K562 (cell line): ENCODE results near the gene RRBP1. TPM values are rescaled to one million over a fixed set of nuclear protein-coding genes. Genes with fewer than 3 reads are reported as not detected.

Experiments used
- ATAC-seq: fragments of 200-7000 bp; cut with Tn5 transposase; 3 replicates; pipeline ENCODE4 v1.9.1; 2020; ENCODE audit warnings: moderate library complexity
- BruUV-seq: library from RNA; stranded (reverse); fragments of 400-500 nt; replicated peaks from 2 replicates; lab custom pipeline; 2021; lab: Mats Ljungman, UMichigan
- CTCF ChIA-PET: fragments of 300-600 bp; formaldehyde crosslinking; extraction: SDS; loops from one replicate; lab custom pipeline; 2021; ENCODE audit warnings: low intra/inter-chr PET ratio; lab: Yijun Ruan, JAX
- POLR2A ChIA-PET: fragments of 300-600, 350-650 bp; sonication (Branson Sonifier 250); formaldehyde crosslinking; extraction: SDS; loops from one replicate; lab custom pipeline; 2021; ENCODE audit warnings: antibody characterized with exemption, inconsistent platforms; lab: Yijun Ruan, JAX
- DNase-seq, 4 experiments: peaks; one replicate each; pipeline versions ENCODE4 v3.0.0 to v3.0.0-alpha.2; 2011 to 2018; ENCODE audit warnings: low spot score in 3 of 4, mixed read lengths in 3 of 4; ENCODE audit errors: extremely low read depth in 1 of 4
- FAIRE-seq: peaks from 2 replicates; lab custom pipeline; 2011; peaks lifted over from hg19 to GRCh38; lab: Jason Lieb, UNC
- H2AFZ ChIP-seq: 2 replicates; pipeline ENCODE4 v1.6.0; 2011; ENCODE audit warnings: low read depth, low read length, control low read depth, inconsistent platforms
- H3K27ac ChIP-seq: fragments of 200-600 bp; 3 replicates; pipeline ENCODE4 v1.8.0; 2011; ENCODE audit warnings: low read depth, mild to moderate bottlenecking, control low read depth, inconsistent platforms, low read length, moderate library complexity, mixed read lengths; ENCODE audit errors: extremely low read depth
- H3K27me3 ChIP-seq, 2 experiments: fragments of 300-600 bp in 1 of 2; 2 replicates in 1 of 2; 3 replicates in 1 of 2; pipeline versions ENCODE4 v1.6.0 to v1.8.0; 2011; ENCODE audit warnings: inconsistent platforms in 2 of 2, low read length in 2 of 2, mild to moderate bottlenecking in 1 of 2, mixed read lengths in 1 of 2, moderate library complexity in 1 of 2; ENCODE audit not compliant: control insufficient read depth in 2 of 2, insufficient read depth in 2 of 2
- H3K36me3 ChIP-seq: fragments of 300-600 bp; 3 replicates; pipeline ENCODE4 v1.8.0; 2011; ENCODE audit warnings: mild to moderate bottlenecking, low read length, inconsistent platforms; ENCODE audit not compliant: control insufficient read depth, insufficient read depth
- H3K4me1 ChIP-seq, 2 experiments: fragments of 200-600 bp in 1 of 2; replicated peaks in 1 of 2; 2 replicates in 1 of 2; 3 replicates in 1 of 2; pipeline versions ENCODE4 v1.5.1 to v1.8.0; 2011; ENCODE audit warnings: inconsistent platforms in 2 of 2, low read length in 2 of 2, mild to moderate bottlenecking in 1 of 2, mixed read lengths in 1 of 2, moderate library complexity in 1 of 2; ENCODE audit not compliant: control insufficient read depth in 2 of 2, insufficient read depth in 2 of 2
- H3K4me2 ChIP-seq: 2 replicates; pipeline ENCODE4 v1.6.1; 2011; ENCODE audit warnings: low read length, control low read depth, inconsistent platforms, mixed read lengths; ENCODE audit not compliant: insufficient read depth
- H3K4me3 ChIP-seq: fragments of 200-600 bp; sonication (generic), shearing (Covaris generic); 2 replicates; pipeline ENCODE4 v1.5.1; 2016; ENCODE audit warnings: control low read depth, inconsistent platforms
- H3K79me2 ChIP-seq: fragments of 200-600 bp; 3 replicates; pipeline ENCODE4 v1.8.0; 2011; ENCODE audit warnings: low read length, inconsistent platforms; ENCODE audit not compliant: control insufficient read depth, insufficient read depth
- H3K9ac ChIP-seq, 2 experiments: 2 replicates each; pipeline versions ENCODE4 v1.6.0 to v1.6.1; 2011; ENCODE audit warnings: low read depth in 2 of 2, low read length in 2 of 2, control low read depth in 1 of 2, inconsistent platforms in 1 of 2, mild to moderate bottlenecking in 1 of 2, mixed read lengths in 1 of 2; ENCODE audit not compliant: insufficient read depth in 1 of 2
- H3K9me1 ChIP-seq: one replicate; pipeline ENCODE4 v1.6.0; 2011; ENCODE audit warnings: inconsistent platforms, mild to moderate bottlenecking, low read length, moderate library complexity; ENCODE audit not compliant: control insufficient read depth, insufficient read depth
- H3K9me3 ChIP-seq: replicated peaks from 2 replicates; pipeline ENCODE4 v1.5.1; 2011; ENCODE audit warnings: low read depth, low read length, inconsistent platforms; ENCODE audit not compliant: control insufficient read depth, insufficient read depth
- H4K20me1 ChIP-seq: replicated peaks from 2 replicates; pipeline ENCODE4 v1.6.1; 2011; ENCODE audit warnings: low read length, inconsistent platforms, mixed read lengths; ENCODE audit not compliant: control insufficient read depth, insufficient read depth
- CCAR2 ChIP-seq: fragments of 200-400 bp; formaldehyde crosslinking; IDR thresholded peaks from 2 replicates; pipeline ENCODE4 v1.6.1; 2017; ENCODE audit warnings: mild to moderate bottlenecking, low read depth, low read length
- E2F1 ChIP-seq: sonication (generic); formaldehyde crosslinking; IDR thresholded peaks from 2 replicates; pipeline ENCODE4 v1.8.1; 2023; ENCODE audit warnings: mild to moderate bottlenecking, missing genetic modification reagents, moderate library complexity
- HNRNPL ChIP-seq: fragments of 200-400 bp; formaldehyde crosslinking; IDR thresholded peaks from 2 replicates; pipeline ENCODE4 v1.6.1; 2017; ENCODE audit warnings: low read depth, mild to moderate bottlenecking, low read length
- HSF4 ChIP-seq: fragments of 250-450 bp; sonication (Bioruptor Pico); IDR thresholded peaks from 2 replicates; pipeline ENCODE4 v2.1.2; 2022; ENCODE audit warnings: mild to moderate bottlenecking, moderate library complexity, borderline replicate concordance
- KAT8 ChIP-seq: fragments of 450-650 bp; IDR thresholded peaks from 2 replicates; pipeline ENCODE4 v1.6.1; 2016; ENCODE audit warnings: low read depth, mild to moderate bottlenecking
- MYC ChIP-seq, 2 experiments: fragments of 250-450 bp in 1 of 2; sonication (Bioruptor Pico) in 1 of 2; IDR thresholded peaks; 2 replicates each; pipeline versions ENCODE4 v1.5.1 to v1.6.1; 2012 to 2021; ENCODE audit warnings: low read depth in 2 of 2, borderline replicate concordance in 1 of 2, improper control_type of control experiment in 1 of 2, low read length in 1 of 2, mild to moderate bottlenecking in 1 of 2, moderate library complexity in 1 of 2
- PATZ1 ChIP-seq: fragments of 250-450 bp; sonication (Bioruptor Pico); IDR thresholded peaks from 2 replicates; pipeline ENCODE4 v1.5.0; 2020; ENCODE audit warnings: mild to moderate bottlenecking, borderline replicate concordance
- RERE ChIP-seq: sonication (generic); formaldehyde crosslinking; IDR thresholded peaks from 2 replicates; pipeline ENCODE4 v1.8.0; 2023; ENCODE audit warnings: missing genetic modification reagents, mild to moderate bottlenecking, borderline replicate concordance
- ZNF263 ChIP-seq: sonication (generic); formaldehyde crosslinking; IDR thresholded peaks from 2 replicates; pipeline ENCODE4 v1.8.0; 2022; ENCODE audit warnings: mild to moderate bottlenecking, missing genetic modification reagents, borderline replicate concordance
- WGBS: fragments of 100-300 bp; shearing (Covaris generic); methylation state at CpG from one replicate; pipeline ENCODE4 v1.1.6; 2016; ENCODE audit warnings: low coverage, mixed read lengths; ENCODE audit not compliant: insufficient coverage; ENCODE audit errors: missing lambda C conversion rate; 5-methylcytosine and 5-hydroxymethylcytosine counted together
- in situ Hi-C: fragments of 300-500 bp; cut with MboI; formaldehyde crosslinking; loops from 4 replicates; pipeline ENCODE4 v1.15.0; 2018; ENCODE audit warnings: inconsistent platforms, mixed read lengths
- intact Hi-C: fragments of 100-400 bp; cut with micrococcal nuclease; formaldehyde crosslinking; loops from 2 replicates; pipeline ENCODE4 v1.14.2; 2022
- polyA plus RNA-seq, 8 experiments: library from polyadenylated mRNA; depleted of rRNA in 4 of 8; stranded (reverse) in 5 of 8; unstranded in 3 of 8; fragments of >200 nt; fragmentation: Nextera tagmentation in 2 of 8; fragmentation: Illumina TruSeq in 1 of 8; extraction: Ambion mirVana in 2 of 8; extraction: Trizol in 1 of 8; gene quantifications; 2 replicates each; pipeline versions ENCODE4 v1.2.1 to v1.2.3, GENCODE V29; 2011 to 2014; ENCODE audit warnings: inconsistent platforms in 1 of 8, missing spikeins in 1 of 8
- total RNA-seq, 7 experiments: library from RNA; depleted of rRNA in 6 of 7; stranded (reverse); fragments of >200 nt in 6 of 7; fragmentation: Illumina TruSeq in 2 of 7; extraction: Trizol in 2 of 7; gene quantifications; 2 replicates each; pipeline versions ENCODE4 v1.2.1 to v1.2.3, GENCODE V29; 2011 to 2021; ENCODE audit warnings: low replicate concordance in 1 of 7

RRBP1 gene
- total and polyA plus RNA-seq, 9 of the 15 experiments (the other 6 are each of a cell fraction or from before 2014, with no cell fraction given) = 0.84 to 32.0 (median 17.6) TPM

GRCh38 chr20:17646209-17646960, 35.7 kb downstream of the RRBP1 start (continued):
- TF ChIP-seq KAT8 (no peak), HNRNPL (no peak), E2F1 (CRISPR knock-in tag) (no peak), ZNF263 (no peak), MYC (IDR thresholded peaks at IDR 0.05; ENCODE audit: low read depth, low read length) (no peak), MYC (CRISPR knock-in tag; IDR thresholded peaks at IDR 0.05; ENCODE audit: borderline replicate concordance, low read depth) (no peak)
- TF ChIP-seq, all 486 proteins: peak for 0

- H3K27me3 ChIP-seq = no peaks in the 10 kb centered on the region
- ChIA-PET POLR2A (interaction anchor here (0.7 kb wide), 1 partner anchor 208 kb away, joined by 3 read pairs; no protein-coding TSS in a partner anchor), CTCF (no interaction called here)
- 88% methylated on average over 7 of the region's 10 CpGs for WGBS
- intact Hi-C loops = no loop called here
- in situ Hi-C loops = no loop called here
- no peaks in the 10 kb centered on the region; the same call in 2 of the 3 replicates for H3K79me2 ChIP-seq
- H4K20me1 ChIP-seq = peaks cover 6% of the 10 kb centered on the region
- no TSS peak for BruUV-seq
- H3K9ac ChIP-seq = no peak overlapping the region; a peak in 1 of 4 replicates
- H3K9me1 ChIP-seq = peaks cover 4% of the 10 kb centered on the region
- H2AFZ ChIP-seq = no peak overlapping the region
- FAIRE-seq (no peak), DNase-seq (no peak), ATAC-seq (no peak)
- H3K4me2 ChIP-seq = no peak overlapping the region
- 0 out of 3 replicates have a peak, but pooled peaks cover 7% of the 10 kb centered on the region for H3K36me3 ChIP-seq
- H3K9me3 ChIP-seq = no peaks in the 10 kb centered on the region
- peaks cover 0 to 15% of the 10 kb centered on the region in 2 experiments; a peak in 2 of 5 replicates for H3K4me1 ChIP-seq
- H3K27ac ChIP-seq = no peak overlapping the region
- no peak overlapping the region for H3K4me3 ChIP-seq
- TF ChIP-seq HSF4 (CRISPR knock-in tag) (no peak), RERE (CRISPR knock-in tag) (no peak), PATZ1 (CRISPR knock-in tag) (no peak), CCAR2 (no peak)
These were observed 36.4 kb downstream of the RRBP1 start for GRCh38 chr20:17645546-17646208.
